OCI-LY1 (cell line): Measurements from ENCODE around the gene LUZP1.

Experiments
- H2AFZ ChIP-seq: fragments of 200-600 bp; sonication (generic), shearing (Covaris generic); 2 replicates; pipeline ENCODE4 v1.6.0; 2014; ENCODE audit warnings: antibody characterized with exemption, mild to moderate bottlenecking, low read length
- H3F3A ChIP-seq: fragments of 200-600 bp; sonication (generic), shearing (Covaris generic); 2 replicates; pipeline ENCODE4 v1.6.0; 2014; ENCODE audit warnings: mild to moderate bottlenecking, antibody characterized with exemption, low read length, moderate library complexity; ENCODE audit not compliant: insufficient read depth
- H3K27ac ChIP-seq: fragments of 200-600 bp; sonication (generic); 2 replicates; pipeline ENCODE4 v1.5.1; 2014; ENCODE audit warnings: low read length, mixed run types, mild to moderate bottlenecking, low read depth; ENCODE audit not compliant: poor library complexity, severe bottlenecking
- H3K27me3 ChIP-seq: fragments of 200-600 bp; sonication (generic); 2 replicates; pipeline ENCODE4 v1.6.0; 2014; ENCODE audit warnings: antibody characterized with exemption, mild to moderate bottlenecking, low read length, moderate library complexity; ENCODE audit not compliant: insufficient read depth
- H3K36me3 ChIP-seq: fragments of 200-600 bp; sonication (generic); 2 replicates; pipeline ENCODE4 v1.6.1; 2014; ENCODE audit warnings: mild to moderate bottlenecking, antibody characterized with exemption, low read length, moderate library complexity, mixed read lengths; ENCODE audit not compliant: insufficient read depth
- H3K4me1 ChIP-seq: fragments of 200-600 bp; sonication (generic); 2 replicates; pipeline ENCODE4 v1.5.1; 2014; ENCODE audit warnings: mild to moderate bottlenecking, low read length, moderate library complexity; ENCODE audit not compliant: insufficient read depth, severe bottlenecking
- H3K4me2 ChIP-seq: fragments of 200-600 bp; sonication (generic), shearing (Covaris generic); 2 replicates; pipeline ENCODE4 v1.6.1; 2014; ENCODE audit warnings: low read length
- H3K4me3 ChIP-seq: fragments of 200-600 bp; sonication (generic); 2 replicates; pipeline ENCODE4 v1.5.1; 2014; ENCODE audit warnings: low read length, low read depth, mild to moderate bottlenecking, mixed read lengths; ENCODE audit not compliant: poor library complexity, severe bottlenecking
- H3K79me2 ChIP-seq: fragments of 200-600 bp; shearing (Covaris generic); 2 replicates; pipeline ENCODE4 v1.6.1; 2016; ENCODE audit warnings: mixed run types, low read length, mixed read lengths; ENCODE audit not compliant: insufficient read depth
- H3K9ac ChIP-seq: fragments of 200-600 bp; sonication (generic), shearing (Covaris generic); 2 replicates; pipeline ENCODE4 v1.6.1; 2014; ENCODE audit warnings: mild to moderate bottlenecking, low read length, mixed read lengths
- H3K9me2 ChIP-seq: fragments of 200-600 bp; sonication (generic), shearing (Covaris generic); 2 replicates; pipeline ENCODE4 v1.6.1; 2014; ENCODE audit warnings: low read depth, mild to moderate bottlenecking, low read length, mixed read lengths
- H3K9me3 ChIP-seq: fragments of 200-600 bp; shearing (Covaris generic); 2 replicates; pipeline ENCODE4 v1.6.1; 2014; ENCODE audit warnings: low read length, mixed read lengths
- H4K20me1 ChIP-seq: fragments of 200-600 bp; sonication (generic), shearing (Covaris generic); 2 replicates; pipeline ENCODE4 v1.6.0; 2016; ENCODE audit warnings: mild to moderate bottlenecking, low read length; ENCODE audit not compliant: insufficient read depth
- CTCF ChIP-seq: fragments of 200-600 bp; sonication (generic), shearing (Covaris generic); IDR thresholded peaks from 2 replicates; pipeline ENCODE4 v1.5.1; 2017; ENCODE audit warnings: mild to moderate bottlenecking, antibody characterized with exemption, low read length, moderate library complexity, mixed read lengths
- EZH2 ChIP-seq: fragments of 200-600 bp; sonication (generic), shearing (Covaris generic); IDR thresholded peaks from 2 replicates; pipeline ENCODE4 v1.8.0; 2017; ENCODE audit warnings: borderline replicate concordance, mixed run types, mild to moderate bottlenecking, antibody characterized with exemption, low read length, moderate library complexity, mixed read lengths

LUZP1 gene

GRCh38 chr1:23084880-23085279, 83.8 kb downstream of the LUZP1 start:
- Histone ChIP-seq H3K27me3 (no peaks in the 10 kb centered on the region), H3K79me2 (no peaks in the 10 kb centered on the region), H3K36me3 (peaks cover 50% of the 10 kb centered on the region), H3K4me3 (no peak overlapping the region), H3K4me1 (no peaks in the 10 kb centered on the region), H3K9me2 (no peaks in the 10 kb centered on the region), H3F3A (no peaks in the 10 kb centered on the region), H4K20me1 (no peaks in the 10 kb centered on the region), H2AFZ (no peak overlapping the region), H3K27ac (no peak overlapping the region), H3K9ac (no peak overlapping the region), H3K9me3 (no peaks in the 10 kb centered on the region), H3K4me2 (no peak overlapping the region)
- TF ChIP-seq CTCF (no peak), EZH2 (no peak)

- Histone ChIP-seq H3K4me2 (no peak overlapping the region), H3K9me3 (no peaks in the 10 kb centered on the region), H2AFZ (no peak overlapping the region), H3K36me3 (peaks cover 60% of the 10 kb centered on the region), H3K79me2 (no peaks in the 10 kb centered on the region), H4K20me1 (no peaks in the 10 kb centered on the region), H3K4me3 (no peak overlapping the region), H3K9ac (no peak overlapping the region), H3K27ac (no peak overlapping the region), H3K27me3 (no peaks in the 10 kb centered on the region), H3K9me2 (no peaks in the 10 kb centered on the region), H3K4me1 (no peaks in the 10 kb centered on the region), H3F3A (no peaks in the 10 kb centered on the region)
- no peak for TF ChIP-seq EZH2
- no peak for TF ChIP-seq CTCF
Observed at GRCh38 chr1:23083714-23084480, 84.8 kb downstream of the LUZP1 start.

- Histone ChIP-seq H3K9me3 (no peaks in the 10 kb centered on the region), H3K4me1 (no peaks in the 10 kb centered on the region), H3K27me3 (no peaks in the 10 kb centered on the region), H4K20me1 (no peaks in the 10 kb centered on the region), H3K9ac (no peak overlapping the region), H3K9me2 (no peaks in the 10 kb centered on the region), H3K4me2 (no peak overlapping the region), H3K27ac (no peak overlapping the region), H2AFZ (no peak overlapping the region), H3K79me2 (no peaks in the 10 kb centered on the region), H3K4me3 (no peak overlapping the region), H3K36me3 (peaks cover 81% of the 10 kb centered on the region), H3F3A (no peaks in the 10 kb centered on the region)
- TF ChIP-seq CTCF (no peak; the same call in 1 of the 2 replicates), EZH2 (no peak)
Observed at GRCh38 chr1:23081376-23081775, 87.3 kb downstream of the LUZP1 start.
